Ovary (tissue), 3 donors: Measurements from ENCODE around the gene ZFC3H1.

Source experiments
- CTCF ChIP-seq, 3 donors: fragments of 450-650 bp in 2 of 3; fragments of 200-600 bp in 1 of 3; IDR thresholded peaks; one replicate each; pipeline versions ENCODE4 v1.5.1 to v1.8.0; 2016 to 2022; ENCODE audit warnings: antibody characterized with exemption in 3 of 3, mild to moderate bottlenecking in 1 of 3
- POLR2A ChIP-seq: fragments of 450-650 bp; IDR thresholded peaks from one replicate; pipeline ENCODE4 v1.6.1; 2017; ENCODE audit warnings: antibody characterized with exemption, mild to moderate bottlenecking, moderate library complexity
- donor health status: DM: no; HTN: no; CAD: no.

GRCh38 chr12:71688961-71689570, 25.4 kb upstream of the ZFC3H1 start:
- TF ChIP-seq POLR2A (no peak), CTCF (IDR thresholded peaks at IDR 0.05) (no peak)
